ENCODE data around the gene FAM240A. TPM values are rescaled to one million over a fixed set of nuclear protein-coding genes. Genes with fewer than 3 reads are reported as not detected.

Gene FAM240A
- total RNA-seq, 1 experiment from 2014 or later, result not detected

GRCh38 chr3:46604127-46604526 lies 8.2 kb upstream of the FAM240A start:
- no peaks in the 10 kb centered on the region for H4K20me1 ChIP-seq (ENCODE audit: insufficient read depth)
- H3K9me3 ChIP-seq (ENCODE audit: control insufficient read depth in 1 of 2, insufficient read depth in 1 of 2, low read depth in 1 of 2, low read length in 2 of 2), result no peaks in the 10 kb centered on the region
- ATAC-seq, result no peak
- H3K36me3 ChIP-seq (ENCODE audit: control insufficient read depth in 1 of 2, insufficient read depth in 2 of 2, low read length in 2 of 2), result no peaks in the 10 kb centered on the region
- no peaks in the 10 kb centered on the region for H3K9me2 ChIP-seq (ENCODE audit: insufficient read depth)
- no peak overlapping the region for H2AFZ ChIP-seq (ENCODE audit: low read depth, low read length, poor library complexity, severe bottlenecking)
- no peak overlapping the region for H3K27ac ChIP-seq (ENCODE audit: low read depth, low read length)
- RAD21 ChIA-PET (ENCODE audit: low non-redundant PET in 1 of 2, low total read pairs in 2 of 2, uncharacterized antibody in 2 of 2, unreplicated experiment in 2 of 2), result no interaction called here
- no peaks in the 10 kb centered on the region for H3K79me2 ChIP-seq (ENCODE audit: insufficient read depth, low read length)
- CTCF ChIA-PET, result no interaction called here
- POLR2A ChIA-PET, result no interaction called here
- TF ChIP-seq EGR1 (IDR thresholded peaks at IDR 0.05; ENCODE audit: low read depth), result no peak
- TF ChIP-seq REST (IDR thresholded peaks at IDR 0.05; ENCODE audit: low read depth), result no peak
- TF ChIP-seq CEBPB (IDR thresholded peaks at IDR 0.05; ENCODE audit: low read depth), result no peak
- TF ChIP-seq TCF7L2 (IDR thresholded peaks at IDR 0.05; ENCODE audit: borderline replicate concordance, extremely low read depth, insufficient read depth, insufficient read length), result no peak
- no peak for TF ChIP-seq RAD21 (IDR thresholded peaks at IDR 0.05; ENCODE audit: low read depth)
- no peak for TF ChIP-seq ZFX (IDR thresholded peaks at IDR 0.05)
- no peak for TF ChIP-seq CBX3 (IDR thresholded peaks at IDR 0.05; ENCODE audit: low read depth)
- TF ChIP-seq ZNF274 (IDR thresholded peaks at IDR 0.05; ENCODE audit: low read depth, low read length), result no peak
- TF ChIP-seq ZBTB33 (IDR thresholded peaks at IDR 0.05; ENCODE audit: extremely low read depth, insufficient replicate concordance, low read length), result no peak
- no peak for TF ChIP-seq CTCF (IDR thresholded peaks at IDR 0.05 in 2 of 3, conservative IDR thresholded peaks at IDR 0.05 in 1 of 3; ENCODE audit: borderline replicate concordance in 1 of 3, insufficient read depth in 1 of 3, low read depth in 2 of 3, low read length in 2 of 3)
- no peak for TF ChIP-seq POLR2AphosphoS5 (IDR thresholded peaks at IDR 0.05; ENCODE audit: low read depth, low read length)
- H3K9ac ChIP-seq (ENCODE audit: low read length), result no peak overlapping the region
- H3K4me3 ChIP-seq (replicated peaks in 1 of 2; ENCODE audit: low read depth in 1 of 2, low read length in 2 of 2), result no peak overlapping the region
- DNase-seq (ENCODE audit: low read depth, low spot score), result no peak
- peaks cover 0 to 6% of the 10 kb centered on the region in 2 experiments; a peak in 1 of 4 replicates for H3K4me1 ChIP-seq (ENCODE audit: control insufficient read depth in 1 of 2, insufficient read depth in 2 of 2, low read length in 2 of 2)
- H3K4me2 ChIP-seq (ENCODE audit: low read length), result no peak overlapping the region
- no peaks in the 10 kb centered on the region for H3K27me3 ChIP-seq (ENCODE audit: insufficient read depth, low read length)
- BruUV-seq (replicated peaks), result no TSS peak
- intact Hi-C loops (cut with micrococcal nuclease), result no loop called here
